T-helper 17 cell (primary cell): Measurements from ENCODE around the gene ZKSCAN3. TPM values are rescaled to one million over a fixed set of nuclear protein-coding genes. Genes with fewer than 3 reads are reported as not detected.
"Not testable (repeated sequence)": the region's sequence is repeated elsewhere in the genome, so short reads cannot be mapped to it uniquely, and the experiment has no call there.

Experiments
- ATAC-seq: fragments of 150-1000 bp; cut with Tn5 transposase; 2 replicates; pipeline ENCODE4 v1.10.0; 2021; ENCODE audit warnings: mild to moderate bottlenecking, moderate library complexity
- DNase-seq, 3 donors: peaks; one replicate each; pipeline versions ENCODE4 v3.0.0 to v3.0.0-alpha.2; 2020 to 2021
- H3K9me3 ChIP-seq: one replicate; pipeline ENCODE4 v1.7.0; 2013; ENCODE audit warnings: low read length, mild to moderate bottlenecking; ENCODE audit not compliant: control insufficient read depth, poor library complexity, severe bottlenecking
- H3K27ac Mint-ChIP-seq: one replicate; pipeline ENCODE4 v1.8.0; 2022; ENCODE audit warnings: mild to moderate bottlenecking, moderate library complexity, mixed read lengths
- H3K27me3 Mint-ChIP-seq: one replicate; pipeline ENCODE4 v1.8.0; 2022; ENCODE audit warnings: mixed read lengths
- H3K36me3 Mint-ChIP-seq: one replicate; pipeline ENCODE4 v1.8.0; 2022; ENCODE audit warnings: low read depth, mixed read lengths
- H3K4me1 Mint-ChIP-seq: one replicate; pipeline ENCODE4 v1.8.0; 2022; ENCODE audit warnings: mild to moderate bottlenecking, mixed read lengths
- H3K4me3 Mint-ChIP-seq: one replicate; pipeline ENCODE4 v1.8.0; 2022; ENCODE audit warnings: mild to moderate bottlenecking, moderate library complexity, mixed read lengths
- total RNA-seq, 4 donors: library from RNA in 2 of 4; stranded (reverse) in 2 of 4; gene quantifications; one replicate each; pipeline ENCODE4 v1.2.3 and lab custom pipeline; 2022 to 2026

ZKSCAN3 gene
- total RNA-seq (1 to 10 TPM; 2.0 to 3.9 TPM), total RNA-seq (lab: John Stamatoyannopoulos, UW) (5.6 to 6.6 reads per million in 2 donors)

- H3K9me3 ChIP-seq = no peaks in the 10 kb centered on the region
- peak; percentile 100 for ATAC-seq
- Mint-ChIP-seq H3K4me1 (peaks cover 22% of the 10 kb centered on the region), H3K27me3 (peaks cover 18% of the 10 kb centered on the region), H3K27ac (peak within 1 kb of the TSS; percentile 97), H3K36me3 (peaks cover 2% of the 10 kb centered on the region), H3K4me3 (peak within 1 kb of the TSS; percentile 99)
- DNase-seq = peak; percentile 56 to 62 (median 60)
Observed at GRCh38 chr6:28349892-28350737, at the start of gene ZKSCAN3. TSS of gene ZKSCAN3 (plus strand) at chr6:28349947. CDS start at chr6:28359587, 9,640 bp downstream.

GRCh38 chr6:28303570-28303969, 46.2 kb upstream of the ZKSCAN3 start:
- peaks cover 8% of the 10 kb centered on the region for H3K27me3 Mint-ChIP-seq
- ATAC-seq (no peak), DNase-seq (no peak)
- no peaks in the 10 kb centered on the region for H3K9me3 ChIP-seq
- peaks cover 4% of the 10 kb centered on the region for H3K36me3 Mint-ChIP-seq
- peak overlapping the region; percentile 27 for H3K27ac Mint-ChIP-seq
- H3K4me1 Mint-ChIP-seq = peaks cover 11% of the 10 kb centered on the region
- peak overlapping the region; percentile 37 for H3K4me3 Mint-ChIP-seq

- Mint-ChIP-seq H3K4me1 (peaks cover 11% of the 10 kb centered on the region), H3K27me3 (peaks cover 25% of the 10 kb centered on the region)
- not testable (repeated sequence) for H3K9me3 ChIP-seq, H3K4me3 Mint-ChIP-seq, ATAC-seq, DNase-seq, H3K36me3 Mint-ChIP-seq, H3K27ac Mint-ChIP-seq
Observed at GRCh38 chr6:28306363-28306762, 43.4 kb upstream of the ZKSCAN3 start.

DNA sequence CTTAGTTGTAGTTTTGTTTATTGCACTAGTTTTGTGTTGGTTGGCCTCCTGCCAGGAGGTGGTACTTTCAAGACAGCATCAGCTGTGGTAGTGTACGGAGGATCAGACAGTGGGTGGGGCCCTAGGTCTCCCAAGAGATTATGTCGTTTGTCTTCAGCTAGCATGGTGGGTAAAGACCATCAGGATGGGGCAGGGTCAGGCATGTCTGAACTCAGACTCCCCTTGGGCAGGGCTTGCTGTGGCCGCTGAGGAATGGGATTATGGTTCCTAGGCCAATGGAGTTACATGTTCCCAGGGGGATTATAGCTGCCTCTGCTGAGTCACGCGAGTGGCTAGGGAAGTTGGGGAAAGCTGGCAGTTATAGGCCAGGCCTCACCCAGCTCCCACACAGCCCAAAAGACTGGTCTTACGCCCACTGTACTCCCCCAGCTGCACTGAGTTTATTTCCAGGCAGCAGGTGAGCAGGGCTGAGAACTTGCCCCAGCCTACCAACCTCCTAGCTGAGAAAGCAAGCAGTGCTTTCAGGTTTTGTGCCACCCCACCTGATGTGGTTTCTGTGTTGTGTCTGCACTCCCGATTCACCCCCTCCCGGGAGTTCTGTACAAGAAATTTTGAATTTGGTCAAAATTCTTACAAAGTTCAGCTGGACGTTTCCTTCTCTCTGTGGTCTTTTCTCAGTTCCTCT, 38.5 kb upstream of the ZKSCAN3 start:
- peaks cover 6% of the 10 kb centered on the region for H3K36me3 Mint-ChIP-seq
- H3K4me1 Mint-ChIP-seq = no peaks in the 10 kb centered on the region
- H3K27ac Mint-ChIP-seq = no peak overlapping the region
- H3K4me3 Mint-ChIP-seq = no peak overlapping the region
- H3K27me3 Mint-ChIP-seq = peaks cover 50% of the 10 kb centered on the region
- H3K9me3 ChIP-seq = no peaks in the 10 kb centered on the region
- ATAC-seq (no peak), DNase-seq (no peak)

- ATAC-seq (no peak), DNase-seq (no peak)
- no peaks in the 10 kb centered on the region for H3K4me1 Mint-ChIP-seq
- H3K27me3 Mint-ChIP-seq = peaks cover 59% of the 10 kb centered on the region
- no peaks in the 10 kb centered on the region for H3K9me3 ChIP-seq
- peaks cover 6% of the 10 kb centered on the region for H3K36me3 Mint-ChIP-seq
- no peak overlapping the region for H3K4me3 Mint-ChIP-seq
- H3K27ac Mint-ChIP-seq = no peak overlapping the region
Observed at GRCh38 chr6:28312939-28313338, 36.8 kb upstream of the ZKSCAN3 start.

- Mint-ChIP-seq H3K27ac (no peak overlapping the region), H3K27me3 (peaks cover 44% of the 10 kb centered on the region), H3K36me3 (peaks cover 2% of the 10 kb centered on the region), H3K4me1 (no peaks in the 10 kb centered on the region), H3K4me3 (no peak overlapping the region)
- ATAC-seq (no peak), DNase-seq (no peak)
- no peaks in the 10 kb centered on the region for H3K9me3 ChIP-seq
Observed at GRCh38 chr6:28315628-28316027, 34.1 kb upstream of the ZKSCAN3 start.

- not testable (repeated sequence) for H3K4me3 Mint-ChIP-seq, H3K4me1 Mint-ChIP-seq, H3K27ac Mint-ChIP-seq, ATAC-seq, H3K36me3 Mint-ChIP-seq, H3K9me3 ChIP-seq, DNase-seq
- H3K27me3 Mint-ChIP-seq = peaks cover 23% of the 10 kb centered on the region
Observed at GRCh38 chr6:28317866-28318265, 31.9 kb upstream of the ZKSCAN3 start.

GRCh38 chr6:28322661-28323060, 27.1 kb upstream of the ZKSCAN3 start:
- peaks cover 2% of the 10 kb centered on the region for H3K36me3 Mint-ChIP-seq
- no peak for DNase-seq
- no peak for ATAC-seq
- H3K9me3 ChIP-seq = peaks cover 6% of the 10 kb centered on the region
- no peaks in the 10 kb centered on the region for H3K27me3 Mint-ChIP-seq
- H3K4me3 Mint-ChIP-seq = no peak overlapping the region
- H3K4me1 Mint-ChIP-seq = no peaks in the 10 kb centered on the region
- no peak overlapping the region for H3K27ac Mint-ChIP-seq

DNA sequence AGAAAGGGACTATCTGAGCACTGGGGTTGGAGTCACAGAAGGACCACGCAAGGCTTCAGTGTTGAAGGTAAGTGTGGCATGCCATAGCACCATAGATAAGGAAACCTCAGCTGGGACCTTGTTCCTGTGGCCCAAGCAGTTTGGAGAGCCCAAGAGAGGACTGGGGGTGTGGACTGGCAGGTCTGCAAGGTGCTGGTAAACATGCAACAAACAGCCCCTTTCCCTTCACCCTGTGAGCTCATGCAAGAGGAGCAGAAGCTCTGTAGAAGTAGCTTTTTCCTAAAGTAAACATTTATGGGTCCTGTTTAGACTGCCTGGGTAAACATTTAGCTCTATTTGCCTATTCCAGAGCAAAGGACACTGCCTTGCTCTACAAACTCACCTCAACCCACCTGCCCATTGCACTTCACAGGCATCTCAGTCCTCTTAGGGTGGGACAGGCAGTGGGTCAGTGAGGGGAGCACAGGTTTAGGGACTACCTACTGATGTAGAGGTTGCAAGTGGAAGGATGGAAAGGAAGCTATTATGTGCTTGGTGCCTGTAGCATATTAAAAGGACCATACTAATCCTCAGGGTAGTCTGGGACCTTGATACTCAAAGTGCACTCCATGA, 25.8 kb upstream of the ZKSCAN3 start:
- Mint-ChIP-seq H3K36me3 (peaks cover 2% of the 10 kb centered on the region), H3K4me3 (no peak overlapping the region), H3K4me1 (no peaks in the 10 kb centered on the region), H3K27me3 (no peaks in the 10 kb centered on the region), H3K27ac (no peak overlapping the region)
- ATAC-seq (no peak), DNase-seq (no peak)
- H3K9me3 ChIP-seq = peaks cover 6% of the 10 kb centered on the region

DNA sequence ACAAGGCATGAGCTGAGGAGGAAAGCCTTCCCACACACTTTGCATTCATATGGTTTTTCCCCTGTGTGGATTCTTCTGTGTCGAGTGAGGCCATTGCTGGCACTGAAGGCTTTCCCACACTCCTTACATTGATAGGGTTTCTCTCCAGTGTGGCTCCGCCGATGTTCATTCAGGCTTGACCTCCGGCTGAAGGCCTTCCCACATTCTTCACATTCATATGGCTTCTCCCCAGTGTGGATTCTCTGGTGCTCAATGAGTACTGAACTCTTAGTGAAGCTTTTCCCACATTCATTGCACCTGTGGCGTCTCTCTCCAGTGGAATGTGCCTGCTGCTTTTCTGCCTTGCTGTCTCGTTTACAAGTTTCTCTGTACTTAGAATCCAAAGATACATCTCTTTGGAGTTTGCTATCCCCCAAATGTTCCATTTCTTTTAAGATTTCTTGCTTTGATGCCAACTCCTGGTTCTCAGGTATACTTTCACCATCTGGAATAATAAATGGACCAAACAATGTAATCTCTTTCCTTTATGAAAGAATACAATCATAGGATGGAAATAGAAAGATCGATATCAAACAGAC, 23.3 kb upstream of the ZKSCAN3 start:
- Mint-ChIP-seq H3K4me1 (no peaks in the 10 kb centered on the region), H3K4me3 (no peak overlapping the region)

DNA sequence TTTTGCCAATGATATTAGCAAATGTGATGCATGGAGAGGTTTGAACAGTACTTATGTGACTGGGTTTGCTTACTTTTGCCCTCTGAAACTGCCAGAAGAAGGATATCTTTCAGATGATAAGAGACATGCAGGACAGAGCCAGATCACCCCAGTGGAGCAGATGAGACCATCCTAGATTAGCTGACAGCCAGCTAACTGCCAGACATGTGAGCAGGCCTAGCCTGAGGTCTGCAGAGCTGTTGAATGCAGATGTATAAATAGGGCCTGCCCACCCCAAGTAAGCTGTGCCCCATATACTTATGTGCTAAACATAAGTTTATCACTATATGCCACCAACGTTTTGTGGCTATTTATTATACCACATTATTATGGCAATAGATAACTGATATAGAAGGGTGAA, 19.7 kb upstream of the ZKSCAN3 start:
- peaks cover 6% of the 10 kb centered on the region for H3K9me3 ChIP-seq
- H3K27me3 Mint-ChIP-seq = no peaks in the 10 kb centered on the region
- no peaks in the 10 kb centered on the region for H3K36me3 Mint-ChIP-seq
- H3K27ac Mint-ChIP-seq = no peak overlapping the region
- H3K4me1 Mint-ChIP-seq = peaks cover 2% of the 10 kb centered on the region
- ATAC-seq (no peak), DNase-seq (no peak)
- H3K4me3 Mint-ChIP-seq = no peak overlapping the region

More for the DNA sequence above, 23.3 kb upstream of the ZKSCAN3 start:
- H3K36me3 Mint-ChIP-seq = peaks cover 2% of the 10 kb centered on the region
- no peak for ATAC-seq
- DNase-seq = no peak
- no peaks in the 10 kb centered on the region for H3K27me3 Mint-ChIP-seq
- H3K27ac Mint-ChIP-seq = no peak overlapping the region
- H3K9me3 ChIP-seq = peaks cover 6% of the 10 kb centered on the region

DNA sequence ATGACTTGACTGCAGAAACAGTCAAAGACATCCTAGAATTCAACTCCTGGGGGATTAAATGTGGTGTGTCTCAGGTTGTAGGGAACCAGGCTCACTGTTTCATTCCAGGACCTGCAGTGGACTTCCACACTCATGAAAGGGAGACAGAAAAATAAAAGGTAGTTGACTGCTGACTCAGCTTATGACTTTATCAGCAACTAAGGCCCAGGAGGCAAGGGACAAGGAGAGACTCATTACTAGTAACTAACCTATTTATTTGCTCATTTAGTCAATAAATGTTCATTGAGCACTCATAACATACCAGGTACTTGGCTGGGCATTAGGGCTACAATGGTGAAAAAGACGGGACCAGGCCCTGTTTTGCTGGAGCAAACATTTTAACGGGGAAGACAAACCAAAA, 16.7 kb upstream of the ZKSCAN3 start:
- no peaks in the 10 kb centered on the region for H3K9me3 ChIP-seq
- Mint-ChIP-seq H3K4me3 (no peak overlapping the region), H3K27ac (no peak overlapping the region), H3K4me1 (peaks cover 2% of the 10 kb centered on the region), H3K36me3 (no peaks in the 10 kb centered on the region), H3K27me3 (no peaks in the 10 kb centered on the region)
- ATAC-seq (no peak), DNase-seq (no peak)

- Mint-ChIP-seq H3K36me3 (no peaks in the 10 kb centered on the region), H3K4me1 (peaks cover 2% of the 10 kb centered on the region), H3K4me3 (no peak overlapping the region), H3K27ac (no peak overlapping the region), H3K27me3 (no peaks in the 10 kb centered on the region)
- no peaks in the 10 kb centered on the region for H3K9me3 ChIP-seq
- DNase-seq = no peak
- ATAC-seq = no peak
Observed at GRCh38 chr6:28333599-28334018, 16.1 kb upstream of the ZKSCAN3 start.
